ENCODE measurements around the gene CCDC158.
"Not testable (repeated sequence)": the region's sequence is repeated elsewhere in the genome, so short reads cannot be mapped to it uniquely, and the experiment has no call there.

Gene CCDC158

DNA sequence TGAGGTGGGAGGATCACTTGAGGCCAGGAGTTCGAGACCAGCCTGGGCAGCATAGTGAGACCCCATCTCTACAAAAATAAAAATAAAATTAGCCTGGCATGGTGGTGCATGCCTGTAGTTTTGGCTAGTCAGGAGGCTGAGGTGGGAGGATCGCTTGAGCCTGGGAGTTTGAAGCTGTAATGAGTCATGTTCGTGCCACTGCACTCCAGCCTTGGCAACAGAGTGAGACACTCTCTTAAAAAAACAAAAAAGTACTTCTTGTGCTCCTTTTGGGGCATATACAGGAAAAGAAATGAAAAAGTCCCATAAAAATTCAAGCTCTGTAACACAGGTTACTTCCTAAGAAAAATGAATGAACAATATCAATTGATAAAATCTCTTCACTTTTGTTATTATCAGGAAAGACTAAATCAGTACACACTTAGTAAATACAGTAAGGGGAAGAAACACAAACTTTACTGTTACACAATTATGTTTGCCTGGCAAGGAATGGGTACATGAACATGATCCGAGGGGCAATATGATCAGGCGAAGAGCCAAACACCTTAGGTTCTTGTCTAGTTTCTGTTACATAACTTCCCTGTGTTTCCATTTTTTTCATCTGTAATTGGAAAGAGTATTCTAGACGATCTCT lies 46.9 kb downstream of the CCDC158 start:
- in situ Hi-C loops (cut with MboI; ENCODE audit: low sequenced_read_pairs), result no loop called here

DNA sequence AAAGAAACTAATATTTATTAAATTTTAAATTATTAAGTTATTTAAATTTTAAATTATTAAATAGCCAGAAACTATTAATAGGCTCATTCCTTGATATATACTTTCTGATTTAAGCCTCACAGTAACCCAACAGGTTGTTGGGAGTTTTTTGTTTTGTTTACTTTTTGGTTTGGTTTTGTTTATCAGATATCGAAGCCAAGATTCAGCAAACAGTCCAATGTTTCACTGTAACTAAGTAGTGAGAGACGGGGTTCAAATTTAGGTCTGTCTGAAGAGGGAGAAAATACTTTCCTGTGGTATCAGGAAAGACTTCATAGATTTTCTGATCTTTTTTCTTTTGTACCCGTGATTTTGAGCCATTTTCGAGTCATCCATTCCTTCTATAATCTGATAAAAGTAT lies 54.2 kb downstream of the CCDC158 start:
- in situ Hi-C loops (cut with MboI; ENCODE audit: low sequenced_read_pairs), result no loop called here

DNA sequence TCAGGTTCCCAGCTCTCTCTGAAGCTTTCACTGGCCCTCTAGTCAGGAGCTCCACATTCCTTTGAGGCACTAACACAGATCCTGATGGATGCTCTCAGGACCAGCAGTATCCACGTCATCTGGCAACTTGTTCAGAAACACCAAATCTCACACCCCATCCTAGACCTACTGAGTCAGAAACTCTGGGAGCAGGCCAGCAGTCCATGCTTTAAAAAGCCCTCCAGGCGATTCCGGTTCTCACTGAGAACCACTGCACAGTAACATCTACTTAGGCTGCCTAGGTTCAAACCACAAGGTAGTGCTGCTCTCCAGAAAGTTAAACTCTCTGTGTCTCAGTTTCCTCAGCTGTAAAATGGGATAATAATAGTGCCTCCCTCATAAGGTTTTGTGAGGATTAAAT lies 55.3 kb downstream of the CCDC158 start:
- in situ Hi-C loops (cut with MboI; ENCODE audit: low sequenced_read_pairs), result no loop called here

DNA sequence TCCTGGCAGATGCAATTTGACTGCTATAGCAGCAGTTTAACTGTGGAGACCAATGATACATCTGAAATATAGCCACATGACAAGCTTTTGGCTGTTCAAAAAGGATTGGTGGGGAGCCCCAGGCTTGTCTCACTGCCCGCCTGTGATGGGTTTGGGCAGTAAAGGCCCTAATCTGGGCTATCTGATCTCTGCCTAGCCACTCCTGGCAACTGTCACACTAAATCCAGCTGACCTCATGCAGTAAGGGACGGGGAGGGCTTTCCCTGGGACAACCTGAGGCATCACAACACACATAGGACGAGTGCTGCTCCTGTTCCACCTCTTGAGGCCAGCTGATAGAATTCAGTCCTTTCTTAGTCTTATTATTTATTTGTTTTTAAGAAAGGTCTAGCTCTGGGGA lies 56.2 kb downstream of the CCDC158 start:
- in situ Hi-C loops (cut with MboI; ENCODE audit: low sequenced_read_pairs), result no loop called here

DNA sequence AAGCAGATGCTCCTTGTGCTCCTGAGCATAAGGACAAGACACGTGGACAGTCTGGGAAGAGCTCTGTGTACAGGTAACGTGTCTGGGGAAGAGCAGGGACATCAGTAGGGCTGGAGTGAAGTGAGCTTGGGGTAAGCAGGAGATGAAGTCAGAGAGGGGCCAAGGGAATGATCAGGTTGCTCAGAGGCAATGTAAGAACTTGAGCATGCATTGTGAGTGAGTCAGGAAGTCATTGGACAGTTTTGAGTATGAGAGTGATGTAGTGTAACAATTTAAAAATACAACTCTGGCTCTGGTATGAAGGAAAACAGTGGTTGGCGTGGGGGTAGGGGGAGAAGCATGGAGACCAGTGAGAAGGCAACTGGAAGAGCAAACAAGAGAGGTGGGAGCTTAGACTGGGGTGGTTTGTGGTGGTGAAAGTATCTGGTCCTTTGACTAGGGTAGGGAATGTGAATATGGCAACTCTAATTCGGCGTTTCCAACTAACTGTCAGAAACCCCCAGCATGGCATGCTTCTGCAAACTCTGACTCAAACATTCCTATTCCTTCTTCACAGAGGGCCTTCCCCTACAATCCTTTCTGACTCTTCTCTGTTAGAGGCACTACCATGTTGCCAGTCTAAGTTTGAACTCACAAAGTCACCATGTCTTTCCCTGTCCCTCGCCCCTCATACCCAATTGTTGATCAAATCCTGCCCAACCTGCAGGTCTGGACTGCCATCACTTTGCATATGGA lies 57.2 kb downstream of the CCDC158 start:
- in situ Hi-C loops (cut with MboI; ENCODE audit: low sequenced_read_pairs), result no loop called here

DNA sequence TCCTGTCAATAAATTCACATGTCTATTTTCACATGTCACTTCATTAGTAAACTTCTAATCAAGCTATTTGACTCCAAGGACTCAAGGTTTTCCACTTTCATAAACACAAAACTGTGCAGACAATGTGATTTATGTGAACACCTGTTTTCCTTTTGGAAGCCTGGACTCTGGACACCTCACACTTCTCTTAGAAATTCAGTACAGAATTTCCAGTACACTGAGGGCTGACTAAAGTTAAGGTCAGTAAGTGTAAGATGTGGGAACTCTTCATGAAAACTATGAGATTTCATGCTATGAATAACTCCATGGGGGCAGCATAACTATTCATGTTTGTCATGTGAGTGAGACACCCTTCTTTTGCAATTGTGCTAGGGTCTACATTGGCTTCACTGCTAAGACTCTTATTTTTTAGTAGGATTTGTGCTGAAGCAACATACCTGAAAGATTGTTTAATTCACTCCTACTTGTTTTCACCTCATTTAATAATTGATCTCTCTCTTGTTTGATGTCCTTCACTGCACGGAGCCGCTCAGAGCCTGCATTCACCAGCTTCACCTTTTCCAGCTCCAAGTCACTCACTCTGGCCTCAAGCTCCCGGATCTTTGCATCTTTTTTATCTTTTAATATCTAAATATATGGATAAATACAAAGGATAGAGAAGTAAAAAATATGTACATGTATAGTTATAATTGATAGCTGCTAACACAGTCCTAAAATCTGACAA lies 59.1 kb downstream of the CCDC158 start:
- in situ Hi-C loops (cut with MboI; ENCODE audit: low sequenced_read_pairs), result no loop called here

DNA sequence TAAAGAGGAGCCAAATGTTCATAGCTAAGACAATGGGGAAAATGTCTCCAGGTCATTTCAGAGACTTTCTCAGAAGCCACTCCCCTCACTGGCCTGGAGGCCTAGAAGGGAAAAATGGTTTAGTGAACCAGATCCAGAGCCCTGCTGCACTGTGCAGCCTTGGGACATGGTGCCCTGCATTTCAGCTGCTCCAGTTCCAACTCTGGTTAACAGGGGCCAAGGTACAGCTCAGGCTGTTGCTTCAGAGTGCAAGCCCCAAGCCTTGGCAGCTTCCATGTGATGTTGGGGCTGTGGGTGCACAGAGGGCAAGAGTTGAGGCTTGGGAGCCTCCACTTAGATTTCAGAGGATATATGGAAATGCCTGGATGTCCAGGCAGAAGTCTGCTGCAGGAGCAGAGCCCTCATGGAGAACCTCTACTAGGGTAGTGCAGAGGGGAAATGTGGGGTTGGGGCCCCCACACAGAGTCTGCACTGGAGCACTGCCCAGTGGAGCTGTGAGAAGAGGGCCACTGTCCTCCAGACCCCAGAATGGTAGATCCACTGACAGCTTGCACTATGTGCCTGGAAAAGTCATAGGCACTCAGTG lies 61.0 kb downstream of the CCDC158 start:
- in situ Hi-C loops (cut with MboI; ENCODE audit: low sequenced_read_pairs), result not testable (repeated sequence)

DNA sequence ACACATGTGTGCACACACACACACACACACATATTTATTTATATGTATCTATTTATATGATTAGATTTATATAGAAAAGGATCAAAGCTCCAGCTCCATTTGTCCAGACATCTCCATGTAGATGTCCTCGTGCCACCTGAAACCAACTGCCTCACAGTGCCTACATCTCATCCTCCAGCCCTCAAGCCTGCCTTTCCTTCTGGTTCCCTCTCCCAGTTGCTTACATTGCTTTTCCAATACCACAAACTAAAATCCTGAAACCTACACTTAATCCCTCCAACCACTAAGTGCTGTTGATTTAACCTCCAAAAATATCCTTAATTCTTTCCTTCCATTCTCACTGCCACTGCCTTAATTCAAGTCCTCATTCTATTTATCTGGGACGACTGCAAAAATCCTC lies 63.0 kb downstream of the CCDC158 start:
- in situ Hi-C loops (cut with MboI; ENCODE audit: low sequenced_read_pairs), result no loop called here

DNA sequence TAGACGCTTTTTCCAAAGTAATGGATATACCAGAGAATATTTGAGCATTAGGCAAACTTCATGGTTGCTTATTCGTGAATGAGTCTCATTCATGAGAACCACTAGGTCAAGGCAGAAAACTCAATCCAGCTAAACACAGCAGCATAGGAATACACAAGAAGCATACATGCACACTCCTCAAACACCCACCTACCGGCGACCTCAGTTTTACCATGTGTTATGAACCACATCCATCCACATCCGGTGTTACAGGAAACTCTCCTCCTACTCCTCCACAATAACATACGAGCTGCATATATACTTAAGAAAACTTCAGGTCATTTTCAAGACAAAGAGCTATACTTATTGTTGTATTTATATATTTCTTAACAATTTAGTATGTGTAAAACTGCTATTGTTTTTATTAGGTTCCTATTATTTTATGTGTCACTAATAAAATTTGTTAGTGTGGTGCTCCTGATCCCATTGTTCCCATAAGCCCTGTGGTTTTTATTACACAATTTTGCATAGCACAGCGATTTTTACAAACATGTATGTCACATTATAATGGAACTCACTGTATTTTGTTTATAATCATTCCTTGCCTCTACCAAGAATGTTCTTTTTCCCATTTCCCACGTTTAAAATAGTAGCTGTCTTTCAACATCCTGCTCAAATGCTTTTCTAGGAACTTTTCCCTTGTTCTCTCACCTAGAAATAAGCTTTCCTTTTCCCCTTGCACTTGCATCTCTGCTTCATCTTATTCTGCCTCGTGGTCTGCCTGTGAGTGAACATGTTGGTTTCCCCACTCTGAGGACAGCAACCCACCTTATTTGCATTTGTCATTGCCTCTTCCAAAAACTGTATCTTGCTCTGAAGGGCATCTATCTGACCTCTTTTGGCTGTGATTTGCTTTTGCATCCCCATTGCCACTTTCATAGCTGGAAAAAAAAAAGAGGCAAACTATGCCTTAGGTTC lies 66.1 kb downstream of the CCDC158 start:
- in situ Hi-C loops (cut with MboI; ENCODE audit: low sequenced_read_pairs), result no loop called here

DNA sequence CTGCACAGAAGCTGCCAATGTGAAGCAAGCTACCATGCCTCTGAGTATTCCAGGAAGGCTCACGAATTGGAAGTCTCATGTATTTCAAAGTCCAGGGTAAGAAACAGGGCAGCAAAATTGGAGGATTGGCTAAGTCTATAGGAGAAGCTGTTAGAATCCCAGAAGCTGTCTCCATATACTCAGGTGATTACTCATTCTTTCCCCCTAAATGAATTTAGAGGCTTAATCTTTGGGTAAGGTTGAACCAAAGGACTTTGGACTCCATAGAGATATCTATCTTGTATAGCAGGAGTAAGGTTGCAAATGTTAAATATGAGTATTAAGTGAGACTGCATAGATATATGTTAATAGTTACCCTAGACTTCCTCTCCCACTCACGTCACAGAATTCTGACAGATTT lies 78.1 kb downstream of the CCDC158 start:
- in situ Hi-C loops (cut with MboI; ENCODE audit: low sequenced_read_pairs), result no loop called here

DNA sequence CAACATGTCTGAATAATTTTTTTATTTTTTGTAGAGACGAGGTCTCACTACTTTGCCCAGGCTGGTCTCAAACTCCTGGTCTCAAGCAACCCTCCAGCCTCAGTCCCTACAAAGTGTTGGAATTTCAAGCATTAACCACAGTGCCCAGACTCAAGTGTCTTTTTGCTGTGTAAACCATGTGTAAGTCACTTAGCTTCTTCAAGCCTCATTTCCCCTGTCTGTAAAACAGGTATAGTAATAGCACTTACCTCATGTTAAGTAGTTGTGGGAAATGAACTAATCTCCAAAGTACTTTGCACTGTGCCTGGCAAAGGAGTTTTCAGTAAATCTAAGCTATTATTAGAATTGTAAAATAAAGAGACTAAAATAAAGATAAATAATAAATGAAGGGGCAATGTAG lies 78.8 kb downstream of the CCDC158 start:
- in situ Hi-C loops (cut with MboI; ENCODE audit: low sequenced_read_pairs), result no loop called here

DNA sequence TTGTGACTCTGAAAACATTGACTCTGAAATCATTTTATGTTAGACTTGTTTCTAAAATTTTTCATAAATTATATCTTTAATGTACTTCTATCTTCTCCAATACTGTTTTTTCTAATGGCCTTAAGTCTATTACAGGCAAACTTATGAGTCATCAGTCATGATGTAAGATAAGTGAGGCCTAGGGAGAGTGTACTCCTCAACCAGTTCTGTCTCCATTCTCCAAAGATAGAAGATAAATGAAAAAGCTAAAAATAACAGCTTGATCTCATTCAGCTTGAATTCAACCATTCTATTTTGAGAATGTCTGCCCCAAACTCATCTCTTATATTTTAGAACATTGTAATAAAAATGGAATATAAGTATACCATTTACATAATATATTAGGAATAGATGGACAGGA lies 79.9 kb downstream of the CCDC158 start:
- in situ Hi-C loops (cut with MboI; ENCODE audit: low sequenced_read_pairs), result no loop called here

DNA sequence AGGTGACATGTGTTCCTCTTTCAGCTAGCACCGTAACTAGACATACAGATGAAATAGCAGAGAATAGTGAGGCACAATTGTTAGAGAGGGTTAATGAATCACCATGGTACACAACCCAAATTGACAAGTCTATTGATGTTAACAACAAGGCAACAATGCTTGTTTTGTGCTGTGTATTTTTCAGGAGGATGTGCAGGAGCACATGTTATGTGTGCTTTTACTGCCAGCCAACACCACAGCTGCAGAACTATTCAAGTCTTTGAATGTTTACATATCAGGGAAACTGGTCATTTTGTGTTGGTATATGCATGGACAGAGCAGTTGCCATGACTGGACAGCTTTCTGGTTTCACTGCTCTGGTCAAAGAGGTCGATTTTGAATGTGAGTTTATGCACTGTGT lies 81.6 kb downstream of the CCDC158 start:
- in situ Hi-C loops (cut with MboI; ENCODE audit: low sequenced_read_pairs), result no loop called here

DNA sequence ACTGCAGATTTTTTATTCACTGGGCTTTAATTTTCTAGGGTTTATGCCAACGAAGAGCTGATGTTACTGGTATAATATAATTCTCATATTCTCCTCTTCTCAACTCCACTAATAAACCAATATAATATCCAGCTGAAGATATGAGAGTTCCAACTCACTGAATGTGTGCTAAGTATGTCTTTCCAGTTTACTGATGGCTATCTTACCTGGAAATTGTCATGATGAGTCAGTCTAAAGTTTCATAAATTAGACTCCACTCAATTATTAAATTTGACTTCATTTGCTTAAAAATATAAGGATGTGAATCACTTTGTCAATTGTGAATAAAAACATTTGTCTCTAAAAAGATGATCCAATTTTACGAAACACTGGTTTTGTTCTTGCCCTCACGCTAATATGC lies 86.1 kb downstream of the CCDC158 start:
- in situ Hi-C loops (cut with MboI; ENCODE audit: low sequenced_read_pairs), result no loop called here

DNA sequence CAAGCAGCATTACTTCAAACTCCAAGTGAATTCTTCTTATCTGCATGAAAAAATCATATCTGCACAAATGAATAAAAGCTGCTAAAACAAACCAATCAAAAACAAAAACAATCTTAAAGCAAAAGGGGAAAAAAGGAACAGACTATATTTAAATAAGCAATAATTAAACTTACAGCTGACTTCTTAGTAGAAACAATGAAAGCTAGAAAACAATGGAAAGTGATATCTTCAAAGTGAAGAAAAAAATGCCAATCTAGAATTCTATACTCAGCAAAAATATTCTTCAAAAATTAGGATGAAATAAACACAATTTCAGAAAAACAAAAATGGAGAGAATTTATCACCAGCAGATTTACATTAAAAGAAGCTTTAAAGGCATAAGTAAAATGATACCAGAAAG lies 94.4 kb downstream of the CCDC158 start:
- in situ Hi-C loops (cut with MboI; ENCODE audit: low sequenced_read_pairs), result no loop called here

DNA sequence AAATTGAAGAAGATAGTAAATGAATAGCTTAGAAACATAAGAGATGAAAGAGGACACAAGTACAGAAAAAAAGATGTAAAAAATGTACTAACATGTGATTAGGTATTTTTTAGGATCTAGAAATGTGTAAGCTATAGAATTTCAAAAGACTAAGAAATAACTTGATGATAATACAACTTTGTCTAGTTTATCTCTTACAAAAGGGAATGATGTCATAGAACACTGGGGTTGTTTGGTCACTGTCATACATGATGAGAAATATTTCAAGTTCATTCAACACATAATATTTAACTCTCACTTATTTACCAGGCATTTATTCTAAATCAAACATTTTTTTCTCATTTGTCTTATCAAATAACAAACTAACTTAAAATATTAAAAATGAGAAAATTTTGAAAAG lies 95.9 kb downstream of the CCDC158 start:
- in situ Hi-C loops (cut with MboI; ENCODE audit: low sequenced_read_pairs), result no loop called here

DNA sequence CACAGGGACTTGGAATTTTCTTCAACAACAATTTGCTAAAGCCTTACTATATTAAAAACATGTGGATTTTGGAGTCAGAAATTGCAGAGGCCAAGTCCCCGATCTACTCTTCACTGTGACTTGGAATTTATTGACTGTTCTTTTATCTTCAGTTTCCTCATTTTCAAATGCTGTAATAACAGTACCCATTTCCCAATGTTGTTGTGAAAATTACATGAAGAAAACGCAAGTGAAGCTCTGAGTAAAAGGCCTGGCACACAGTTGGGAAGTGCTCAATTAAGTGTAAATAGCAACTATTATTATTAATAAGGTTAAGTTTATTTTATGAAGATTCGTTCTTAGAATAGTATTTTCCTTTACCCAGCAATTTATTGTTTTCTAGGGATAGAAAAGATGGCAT lies 98.7 kb downstream of the CCDC158 start:
- in situ Hi-C loops (cut with MboI; ENCODE audit: low sequenced_read_pairs), result no loop called here

DNA sequence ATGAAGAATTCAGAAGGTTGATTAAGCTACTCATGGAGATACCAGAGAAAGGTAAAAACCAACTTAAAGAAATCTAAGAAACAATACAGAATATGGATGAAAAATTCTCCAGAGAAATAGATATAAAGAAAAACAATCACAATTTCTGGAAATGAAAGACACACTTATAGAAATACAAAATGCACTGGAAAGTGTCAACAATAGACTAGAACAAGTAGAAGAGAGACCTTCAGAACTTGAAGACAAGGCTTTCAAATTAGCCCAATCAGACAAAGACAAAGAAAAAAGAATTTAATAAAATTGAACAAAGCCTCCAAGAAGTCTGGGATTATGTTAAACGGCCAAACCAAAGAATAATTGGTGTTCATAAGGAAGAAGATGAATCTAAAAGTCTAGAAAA lies 104.8 kb downstream of the CCDC158 start:
- in situ Hi-C loops (cut with MboI; ENCODE audit: low sequenced_read_pairs), result no loop called here

DNA sequence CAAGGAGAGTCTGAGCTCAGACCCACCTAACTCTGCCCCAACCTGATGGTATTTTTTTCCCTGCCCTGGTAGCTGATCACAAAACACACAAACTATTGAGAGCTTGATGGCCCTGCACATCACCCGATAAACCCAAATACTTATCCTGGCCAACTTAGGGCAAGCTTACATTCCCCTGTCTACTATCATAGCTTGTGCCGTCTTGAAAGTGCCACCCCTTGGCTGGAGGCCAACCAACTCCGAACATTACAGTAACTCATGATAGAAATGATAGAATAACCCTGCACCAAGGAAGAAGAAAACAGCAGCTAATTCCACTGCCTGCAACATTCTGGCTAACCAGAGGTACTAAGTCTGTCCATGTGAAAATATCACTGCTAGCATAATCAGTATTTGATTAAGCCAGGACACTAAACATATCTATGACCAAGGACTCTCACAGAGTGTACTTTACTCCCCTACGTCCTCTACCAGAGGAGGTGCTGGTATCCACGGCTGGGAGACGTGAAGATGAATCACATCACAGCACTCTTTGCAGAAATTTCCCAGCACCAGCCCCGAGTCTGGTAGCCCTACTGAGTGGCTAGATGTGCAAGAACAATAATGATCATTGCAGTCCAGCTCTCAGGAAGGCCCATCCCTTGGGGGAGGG lies 105.5 kb downstream of the CCDC158 start:
- in situ Hi-C loops (cut with MboI; ENCODE audit: low sequenced_read_pairs), result no loop called here

DNA sequence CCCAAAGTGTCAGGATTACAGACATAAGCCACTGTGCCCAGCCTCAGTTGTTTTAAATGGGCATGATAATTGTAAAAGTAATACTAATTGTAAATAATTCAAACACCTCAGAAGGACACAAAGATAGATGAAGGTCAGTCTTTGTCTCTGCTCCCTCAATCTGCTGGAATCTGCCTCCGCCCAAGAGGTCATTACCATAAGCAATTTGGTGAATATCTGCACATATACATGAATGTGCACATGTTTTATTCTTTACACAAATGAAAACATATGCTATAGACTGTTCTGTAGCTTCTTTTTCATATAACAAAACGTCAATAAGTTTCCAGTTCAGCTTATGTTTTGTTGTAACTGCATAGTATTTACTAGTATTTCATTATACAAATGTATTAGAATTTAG lies 107.4 kb downstream of the CCDC158 start:
- in situ Hi-C loops (cut with MboI; ENCODE audit: low sequenced_read_pairs), result no loop called here

All from hTERT RPE-1 (cell line).